ENCODE measurements around the gene YIPF2. TPM values are rescaled to one million over a fixed set of nuclear protein-coding genes. Genes with fewer than 3 reads are reported as not detected.

YIPF2 gene
- total RNA-seq, 1 donor from 2014 or later = 21.7 TPM

Other genes with a start within 250 kb of the YIPF2 start
- gene QTRT1, start 227.2 kb downstream of the YIPF2 start, total RNA-seq = 86.0 and 95.2 TPM in 2 replicates
- 198 and 211 TPM in 2 replicates for gene DNM2, start 210.6 kb downstream of the YIPF2 start, total RNA-seq
- 17.6 and 22.4 TPM in 2 replicates for gene TMED1, start 92.4 kb downstream of the YIPF2 start, total RNA-seq
- 2.7 and 3.6 TPM in 2 replicates for gene C19orf38, start 80.2 kb downstream of the YIPF2 start, total RNA-seq
- gene CARM1, start 57.1 kb downstream of the YIPF2 start, total RNA-seq = 92.4 and 93.7 TPM in 2 replicates
- 18.4 and 19.8 TPM in 2 replicates for gene TIMM29, start 172 bp upstream of the YIPF2 start, total RNA-seq
- gene SMARCA4, start 32.4 kb upstream of the YIPF2 start, total RNA-seq = 158 and 165 TPM in 2 replicates
- gene LDLR, start 160.8 kb upstream of the YIPF2 start, total RNA-seq = 121 and 129 TPM in 2 replicates
- gene SPC24, start 227.1 kb upstream of the YIPF2 start, total RNA-seq = 33.1 and 33.8 TPM in 2 replicates

Data from activated CD4-positive, alpha-beta T cell treated with anti-CD3 and anti-CD28 coated beads, Interleukin-2, amount 10 ng/mL, durations not matched to agents 24 days and 14 days (primary cell).